HTR-8/SVneo (cell line): ENCODE data around the gene TP53RK.
"Not testable (repeated sequence)": the region's sequence is repeated elsewhere in the genome, so short reads cannot be mapped to it uniquely, and the experiment has no call there.

Experiments used
- DNase-seq: peaks from one replicate; pipeline ENCODE4 v3.0.0; 2011; ENCODE audit warnings: low spot score, mixed read lengths; ENCODE audit not compliant: insufficient read length
- FAIRE-seq: peaks from 2 replicates; lab custom pipeline; 2011; peaks lifted over from hg19 to GRCh38; lab: Jason Lieb, UNC

TP53RK gene

DNA sequence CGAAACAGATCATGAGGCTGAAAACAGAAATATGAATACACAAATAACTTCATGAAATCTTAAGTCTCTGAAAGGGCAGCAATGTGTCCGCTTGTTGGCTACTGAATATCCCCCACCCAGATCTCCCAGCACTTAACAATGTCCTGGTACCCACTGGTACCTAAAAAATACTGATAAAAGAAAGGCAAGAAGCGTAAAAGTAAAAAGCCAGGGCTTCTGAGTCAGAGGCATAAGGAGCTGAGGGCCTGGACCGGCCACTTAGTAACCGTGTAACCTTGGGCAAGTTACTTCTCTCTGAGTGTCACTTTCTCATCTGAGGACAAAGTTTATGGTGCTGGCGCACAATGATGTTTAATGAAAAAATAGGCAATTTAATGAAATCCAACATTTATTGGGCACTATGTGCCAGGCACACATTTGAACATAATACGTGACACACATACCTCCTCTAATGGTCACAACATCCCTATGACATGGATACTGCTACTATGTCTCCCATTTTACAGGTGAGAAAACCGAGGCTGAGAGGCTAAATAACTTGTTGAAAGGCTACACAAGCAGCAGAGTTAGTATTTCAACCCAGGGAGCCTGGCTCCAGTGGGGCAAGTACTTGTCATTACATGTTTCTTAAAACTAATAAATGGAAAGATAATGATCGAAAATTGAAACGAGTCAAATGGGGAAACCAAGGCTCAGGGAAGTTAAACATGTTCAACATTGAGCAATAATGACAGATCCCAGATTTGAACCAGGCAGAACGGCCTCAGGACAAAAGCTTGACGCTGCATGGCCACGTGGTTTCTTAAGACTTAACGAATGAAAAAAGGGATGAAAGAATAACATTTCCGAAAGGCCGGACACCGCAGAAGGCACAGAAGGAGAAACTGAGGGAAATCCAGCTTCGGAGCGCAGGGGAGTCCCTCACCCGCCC lies 828 bp downstream of the TP53RK start:
- FAIRE-seq = peak; percentile 49
- no peak for DNase-seq

DNA sequence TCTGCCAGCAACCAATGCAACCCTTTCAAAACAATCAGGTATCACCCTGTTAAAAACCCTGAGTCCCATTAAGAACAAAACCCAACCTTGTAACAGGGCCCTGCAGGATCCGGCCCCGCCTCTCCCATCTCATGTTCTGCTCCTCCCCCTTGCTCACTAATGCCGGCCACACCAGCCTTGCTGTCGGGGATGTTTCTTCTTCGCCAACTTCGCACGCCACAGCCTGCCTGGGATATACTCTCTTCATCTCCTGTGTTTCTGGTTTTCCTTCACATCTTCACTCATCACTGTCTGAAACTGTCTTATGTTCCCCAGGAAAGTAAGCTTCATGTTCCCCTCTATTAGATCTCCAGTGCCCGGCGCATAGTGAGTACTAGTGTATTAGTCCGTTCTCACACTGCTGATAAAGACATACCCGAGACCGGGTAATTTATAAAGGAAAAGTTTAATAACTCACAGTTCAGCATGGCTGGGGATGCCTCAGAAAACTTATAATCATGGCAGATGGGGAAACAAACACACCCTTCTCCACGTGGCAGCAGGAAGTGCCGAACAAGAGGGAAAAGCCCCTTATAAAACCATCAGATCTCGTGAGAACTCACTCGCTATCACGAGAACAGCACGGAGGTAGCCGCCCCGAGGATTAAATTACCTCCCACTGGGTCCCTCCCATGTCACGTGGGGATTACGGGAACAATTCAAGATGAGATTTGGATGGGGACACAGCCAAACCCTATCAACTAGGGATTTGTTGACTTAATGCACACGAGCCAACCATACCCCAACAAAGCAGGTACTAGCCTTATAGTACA lies 5.1 kb downstream of the TP53RK start:
- DNase-seq = no peak
- FAIRE-seq = no peak

DNA sequence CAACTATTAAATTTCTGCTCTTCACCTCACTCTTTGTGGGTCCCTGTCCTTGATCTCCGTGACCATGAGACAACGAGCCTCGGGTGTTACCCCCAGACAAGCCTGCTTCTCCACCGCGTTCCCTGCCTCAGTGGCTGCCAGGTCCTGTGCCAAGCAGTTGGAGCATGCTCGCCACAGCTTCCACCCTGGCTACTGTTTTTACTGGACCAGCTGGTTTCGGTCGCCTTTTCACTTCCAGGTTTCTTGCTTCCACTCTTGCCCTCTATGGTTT lies 5.6 kb downstream of the TP53RK start:
- no peak for FAIRE-seq
- DNase-seq = no peak

DNA sequence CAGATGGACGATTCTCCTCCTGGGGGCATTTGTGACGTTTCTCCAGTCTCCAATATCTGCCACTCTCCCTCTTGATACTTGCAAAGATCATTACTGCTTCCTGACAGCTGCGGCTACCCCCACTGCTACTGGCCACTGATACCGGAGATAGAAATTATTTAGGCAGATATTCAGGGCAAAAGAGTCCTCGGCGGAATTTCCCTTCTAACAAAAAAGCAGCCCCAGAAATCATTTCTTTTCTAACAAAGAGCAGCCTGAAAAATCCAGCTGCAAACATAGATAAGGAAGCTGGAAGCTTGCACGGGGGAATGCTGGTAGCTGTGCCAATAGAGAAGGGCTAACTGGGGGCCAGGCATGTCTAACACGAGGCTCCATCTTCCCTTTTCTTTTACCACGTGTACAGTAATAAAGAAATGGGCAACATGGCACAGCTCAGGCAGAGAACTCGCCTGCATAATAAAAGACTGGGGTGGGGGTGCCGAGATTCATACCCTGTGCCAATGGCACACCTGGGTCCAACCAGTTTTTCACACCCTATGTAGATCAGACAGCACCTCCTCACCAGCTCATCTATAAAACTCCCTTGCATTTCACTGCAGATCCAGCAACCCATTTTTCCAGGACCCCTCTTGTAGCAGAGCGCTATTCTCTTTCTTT lies 6.1 kb downstream of the TP53RK start:
- no peak for FAIRE-seq
- no peak for DNase-seq

DNA sequence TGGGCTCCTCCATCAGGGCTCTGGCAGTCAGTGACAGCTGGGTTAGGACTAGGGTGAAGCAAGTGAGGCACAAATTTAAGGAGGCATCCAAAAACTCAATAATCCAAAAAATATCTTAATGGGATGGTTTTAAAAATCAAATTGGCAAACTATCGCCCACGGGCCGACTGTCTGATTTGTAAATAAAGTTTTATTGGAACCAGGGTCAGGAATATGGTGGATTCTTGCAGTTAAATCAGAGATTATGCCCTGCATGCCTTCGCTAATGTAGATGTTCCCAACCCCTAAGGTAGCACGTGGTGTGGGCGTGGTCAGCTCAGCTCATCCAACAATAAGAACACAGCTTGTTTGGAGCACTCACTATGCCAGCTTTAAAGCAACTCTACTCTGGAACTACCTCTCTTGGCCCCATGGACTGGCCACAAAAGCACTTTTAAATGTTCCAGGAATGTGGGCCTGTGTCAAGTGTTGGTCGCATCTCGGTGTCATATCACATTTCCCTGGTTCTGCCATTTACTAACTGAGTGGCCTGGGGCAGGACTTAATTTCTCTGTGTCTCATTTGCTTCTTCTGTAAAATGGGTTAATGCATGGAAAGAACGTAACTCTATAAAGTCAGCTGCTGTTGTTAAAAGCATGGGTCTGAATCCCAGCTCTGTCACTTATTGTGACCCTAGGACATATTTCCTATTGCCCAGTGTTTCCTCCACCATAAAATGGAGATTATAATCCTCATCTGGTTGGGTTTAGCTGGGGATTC lies 7.0 kb downstream of the TP53RK start:
- DNase-seq (no peak), FAIRE-seq (peak; percentile 62)

DNA sequence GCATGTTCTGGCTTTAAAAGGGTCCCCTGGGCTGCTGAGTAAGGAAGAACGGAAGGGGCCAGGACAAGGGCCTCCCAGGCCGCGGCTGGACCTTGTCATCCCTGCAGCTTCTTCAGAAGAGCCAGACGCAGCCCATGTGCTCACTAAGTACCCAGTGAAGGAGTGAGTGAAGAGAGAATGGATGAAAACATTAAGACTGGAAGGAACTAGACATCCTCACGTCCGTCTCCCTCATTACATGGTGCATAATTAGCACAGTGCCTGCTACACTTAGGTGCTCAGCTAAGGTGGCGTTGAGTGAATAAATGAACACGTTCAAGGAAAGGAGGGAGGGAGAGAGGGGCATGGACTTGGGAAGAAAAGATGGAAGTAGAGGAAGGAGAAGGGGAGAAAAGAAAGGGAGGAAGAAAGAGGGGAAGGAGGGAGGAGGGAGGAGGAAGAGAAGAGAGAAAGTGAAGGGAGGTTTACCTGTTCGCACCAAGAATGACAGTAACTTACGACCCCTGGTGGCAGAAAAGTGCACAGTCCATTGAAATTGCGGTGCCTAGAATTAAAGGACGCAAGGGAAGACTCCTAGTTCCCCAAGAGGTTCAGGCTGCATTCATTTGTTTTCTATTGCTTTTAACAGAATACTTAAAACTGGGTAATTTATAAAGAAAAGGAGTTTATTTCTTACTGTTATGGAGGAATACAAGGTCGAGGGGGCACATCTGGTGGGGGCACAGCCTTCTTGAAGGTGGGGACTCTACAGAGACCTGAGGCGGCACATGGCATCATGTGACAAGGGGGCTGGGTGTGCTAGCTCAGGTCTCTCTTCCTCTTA lies 8.0 kb downstream of the TP53RK start:
- FAIRE-seq (peak; percentile 80), DNase-seq (peak; percentile 75)

DNA sequence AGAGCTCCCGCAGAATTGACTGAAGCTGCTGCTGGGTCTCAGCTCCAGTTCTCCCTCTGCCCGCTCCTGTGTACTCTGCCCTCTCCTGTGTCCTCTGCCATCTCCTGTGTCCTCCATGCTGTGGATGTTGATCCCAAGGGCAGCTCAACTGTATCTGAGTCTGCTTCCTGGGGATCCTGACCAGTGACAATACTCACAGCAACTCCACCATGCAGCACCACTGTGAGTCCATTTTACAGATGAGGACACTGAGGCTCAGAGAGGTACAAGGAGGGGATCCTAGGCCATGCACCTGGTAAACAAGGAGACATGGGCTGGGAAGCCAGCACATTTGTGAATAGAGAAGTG lies 8.6 kb downstream of the TP53RK start:
- DNase-seq (no peak), FAIRE-seq (no peak)

DNA sequence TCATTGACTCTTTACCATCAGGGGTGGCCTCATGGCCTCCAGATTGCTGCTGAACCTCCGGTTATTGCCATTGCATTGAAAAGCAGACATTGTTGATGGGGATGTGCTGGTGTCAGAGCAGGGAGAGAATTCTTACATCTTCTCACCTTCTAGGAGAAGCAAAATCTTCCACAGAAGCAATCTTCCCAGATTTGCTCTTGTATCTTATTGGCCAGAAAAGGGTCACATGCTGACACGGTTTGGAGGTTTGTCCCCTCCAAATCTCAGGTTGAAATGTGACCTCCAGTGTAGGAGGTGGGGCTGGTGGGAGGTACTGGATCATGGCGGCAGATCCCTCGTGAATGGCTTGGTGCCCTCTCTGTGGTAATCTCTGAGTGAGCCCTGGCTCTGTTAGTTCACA lies 10.7 kb downstream of the TP53RK start:
- DNase-seq (no peak), FAIRE-seq (no peak)

DNA sequence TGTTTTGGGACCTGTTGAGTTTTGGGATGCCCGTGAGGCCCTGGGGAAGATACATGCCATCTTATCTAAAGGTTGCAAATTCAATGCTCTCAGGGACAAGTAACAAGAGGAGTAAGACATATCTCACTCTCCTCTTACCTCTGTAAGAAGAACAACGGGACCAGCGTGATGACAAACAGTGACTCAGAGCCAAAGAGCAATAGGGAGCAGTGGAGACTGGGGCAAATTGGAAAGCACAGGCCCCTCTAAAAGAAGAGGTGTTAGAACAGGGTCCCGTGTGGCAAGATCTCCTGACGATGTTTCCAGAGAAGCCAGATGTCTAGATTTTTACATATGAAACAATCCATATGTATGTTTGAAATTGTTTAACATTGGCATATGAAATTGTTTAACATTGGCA lies 11.6 kb downstream of the TP53RK start:
- FAIRE-seq (no peak), DNase-seq (no peak)

DNA sequence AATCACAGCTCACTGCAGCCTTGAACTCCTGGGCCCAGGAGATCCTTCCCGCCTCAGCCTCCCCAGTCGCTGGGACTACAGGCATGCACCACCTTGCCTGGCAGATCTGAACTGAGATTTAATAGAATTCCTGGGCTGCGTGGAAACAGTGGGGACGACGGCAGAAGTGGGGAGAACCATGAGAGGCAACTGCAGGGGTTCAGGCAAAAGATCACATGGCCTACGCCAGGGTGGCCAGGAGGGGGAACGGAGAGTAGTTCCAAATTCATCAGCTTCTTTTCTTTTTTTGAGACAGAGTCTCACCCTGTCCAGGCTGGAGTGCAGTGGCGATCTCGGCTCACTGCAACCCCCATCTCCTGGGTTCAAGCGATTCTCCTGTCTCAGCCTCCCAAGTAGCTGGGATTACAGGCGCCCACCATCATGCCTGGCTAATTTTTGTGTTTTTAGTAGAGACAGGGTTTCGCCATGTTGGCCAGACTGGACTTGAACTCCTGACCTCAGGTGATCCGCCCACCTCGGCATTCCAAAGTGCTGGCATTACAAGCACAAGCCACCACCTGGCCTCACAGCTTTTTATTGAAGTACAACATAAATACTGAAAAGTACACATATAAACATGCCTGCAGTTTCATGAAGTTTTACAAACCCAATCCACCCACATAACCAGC lies 12.5 kb downstream of the TP53RK start:
- not testable (repeated sequence) for DNase-seq
- peak; percentile 48 for FAIRE-seq

DNA sequence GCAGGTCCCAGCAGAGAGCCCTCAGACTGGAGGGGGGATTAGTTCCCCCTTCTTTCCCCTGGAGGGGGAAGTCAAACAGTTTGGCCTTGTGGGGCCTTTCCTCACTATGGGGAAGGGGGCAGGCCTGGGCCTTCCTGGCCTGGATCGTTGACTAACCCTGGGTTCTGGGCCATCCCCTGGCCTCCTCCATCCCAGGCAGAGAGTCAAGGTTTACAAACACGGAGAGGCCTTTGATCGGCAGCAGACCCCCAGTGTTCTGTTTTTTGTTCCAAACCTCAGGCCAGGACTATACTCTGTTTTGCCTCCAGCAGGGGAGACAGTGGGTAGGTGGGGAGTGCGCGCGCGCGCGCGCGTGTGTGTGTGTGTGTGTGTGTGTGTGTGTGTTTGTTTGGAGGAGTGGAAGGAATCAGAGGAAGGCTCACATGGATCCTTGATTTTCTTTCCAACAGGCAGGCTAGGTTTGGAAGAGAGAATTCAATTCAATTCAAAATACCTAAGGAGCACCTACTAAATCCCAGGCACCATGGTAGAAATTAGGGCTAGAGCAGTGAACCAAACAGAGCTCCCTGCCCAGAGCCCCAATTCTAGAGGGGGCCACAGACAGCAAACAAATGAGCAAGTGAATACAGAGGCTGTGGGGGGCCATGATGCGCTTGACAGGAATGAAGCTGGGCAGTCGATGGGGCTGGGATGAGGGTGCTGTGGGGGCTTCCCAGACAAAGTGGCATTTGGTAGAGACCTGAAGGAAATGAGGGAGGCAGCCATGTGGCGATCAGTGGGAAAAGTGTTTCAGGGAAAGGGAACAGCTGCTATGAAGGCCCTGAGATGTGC lies 14.8 kb downstream of the TP53RK start:
- FAIRE-seq (peak; percentile 26), DNase-seq (no peak)

DNA sequence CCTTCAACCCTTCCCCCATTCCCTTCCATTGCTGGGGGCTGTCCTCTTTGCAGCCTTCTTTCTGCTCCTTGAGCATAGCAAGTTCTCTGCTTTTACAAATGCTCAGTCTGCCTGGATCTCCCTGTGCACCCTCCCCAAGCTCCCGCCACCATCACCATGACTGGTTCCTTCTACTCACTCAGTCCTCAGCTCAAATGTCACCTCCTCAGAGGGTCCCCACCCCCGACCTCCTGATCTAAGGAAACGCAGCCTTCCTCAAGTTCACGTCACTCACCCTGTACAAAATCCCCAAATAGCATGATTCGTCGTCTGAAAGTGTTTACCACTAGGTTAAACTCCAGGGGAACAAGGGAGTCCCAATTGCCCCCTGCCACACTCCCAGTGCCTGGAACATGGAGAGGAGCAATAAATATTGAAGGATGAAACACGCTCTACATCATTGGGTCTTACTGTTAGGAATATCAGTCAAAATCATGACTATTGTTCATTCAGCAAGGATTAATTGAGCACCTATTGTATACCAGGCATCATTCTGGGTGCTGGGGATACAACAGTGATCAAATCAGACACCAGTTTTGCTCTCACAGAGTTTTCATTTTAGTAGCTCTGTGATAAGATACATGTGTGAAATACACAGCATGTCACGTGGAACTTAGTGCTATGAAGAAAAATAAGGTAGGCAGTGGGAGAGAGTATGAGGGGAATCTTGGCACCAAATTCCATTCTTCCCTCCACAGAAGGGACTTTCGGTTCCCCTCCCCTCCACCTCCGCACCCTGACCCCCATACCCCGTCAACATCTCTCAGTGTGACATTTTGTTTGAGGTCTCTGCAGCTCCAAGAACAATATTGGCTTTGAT lies 15.6 kb downstream of the TP53RK start:
- no peak for FAIRE-seq
- no peak for DNase-seq

DNA sequence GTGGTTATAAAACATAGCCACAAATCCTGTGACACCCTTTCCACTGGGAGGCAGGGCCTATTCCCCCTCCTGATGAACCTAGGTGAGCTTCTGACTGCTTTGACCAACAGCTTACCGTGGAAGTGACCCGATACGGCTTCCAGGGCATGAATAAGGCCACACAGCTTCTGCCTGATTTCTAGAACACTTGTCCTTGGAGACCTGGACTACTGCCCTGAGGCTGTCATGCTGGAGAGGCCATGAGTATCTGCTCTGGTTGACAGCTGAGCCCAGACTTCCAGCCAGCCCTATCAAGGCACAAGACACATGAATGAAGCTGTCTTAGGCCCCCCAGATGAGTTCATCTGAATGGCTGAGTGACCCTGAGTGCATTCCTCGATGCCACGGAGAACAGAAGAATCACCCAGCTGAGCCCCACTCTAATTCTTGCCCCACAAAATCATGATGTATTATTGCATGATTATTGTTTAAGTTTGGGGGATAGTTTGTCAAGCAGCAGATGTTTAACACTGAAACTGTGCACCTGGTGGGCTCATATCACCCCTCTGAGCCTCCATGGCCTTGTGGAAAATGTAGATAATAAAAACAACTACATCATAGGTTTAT lies 16.6 kb downstream of the TP53RK start:
- DNase-seq (no peak), FAIRE-seq (no peak)

DNA sequence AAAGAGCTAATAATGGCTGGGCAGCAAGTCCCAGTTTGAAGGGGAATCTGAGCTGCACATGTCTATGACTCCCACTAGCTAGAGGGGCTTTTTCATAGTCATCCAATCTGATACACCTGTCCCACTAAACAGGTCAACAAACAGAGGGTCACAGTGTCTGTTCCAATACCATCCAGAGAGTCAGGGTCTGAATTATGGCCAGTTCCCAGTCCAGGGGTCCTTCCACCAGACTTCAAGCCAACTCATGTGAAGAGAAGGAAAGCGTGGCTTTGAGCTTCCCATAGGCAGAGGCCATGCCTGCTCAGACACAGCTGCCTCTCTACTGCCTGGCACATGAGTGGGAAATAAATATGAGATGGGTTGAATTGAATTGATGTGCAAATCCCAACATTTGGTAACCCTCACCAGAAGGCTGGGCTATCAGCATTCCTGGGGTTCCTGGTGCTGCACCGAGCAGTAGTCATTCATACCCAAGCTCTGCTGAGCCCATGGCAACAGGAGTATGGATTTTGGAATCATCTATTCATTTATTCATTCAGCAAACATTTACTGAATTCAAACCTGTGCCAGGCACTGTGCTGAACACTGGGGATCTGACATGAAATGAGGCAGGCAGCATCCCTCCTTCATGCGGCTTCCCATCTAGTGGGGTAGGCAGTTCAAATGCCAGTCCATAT lies 17.2 kb downstream of the TP53RK start:
- DNase-seq = no peak
- FAIRE-seq = peak; percentile 20

DNA sequence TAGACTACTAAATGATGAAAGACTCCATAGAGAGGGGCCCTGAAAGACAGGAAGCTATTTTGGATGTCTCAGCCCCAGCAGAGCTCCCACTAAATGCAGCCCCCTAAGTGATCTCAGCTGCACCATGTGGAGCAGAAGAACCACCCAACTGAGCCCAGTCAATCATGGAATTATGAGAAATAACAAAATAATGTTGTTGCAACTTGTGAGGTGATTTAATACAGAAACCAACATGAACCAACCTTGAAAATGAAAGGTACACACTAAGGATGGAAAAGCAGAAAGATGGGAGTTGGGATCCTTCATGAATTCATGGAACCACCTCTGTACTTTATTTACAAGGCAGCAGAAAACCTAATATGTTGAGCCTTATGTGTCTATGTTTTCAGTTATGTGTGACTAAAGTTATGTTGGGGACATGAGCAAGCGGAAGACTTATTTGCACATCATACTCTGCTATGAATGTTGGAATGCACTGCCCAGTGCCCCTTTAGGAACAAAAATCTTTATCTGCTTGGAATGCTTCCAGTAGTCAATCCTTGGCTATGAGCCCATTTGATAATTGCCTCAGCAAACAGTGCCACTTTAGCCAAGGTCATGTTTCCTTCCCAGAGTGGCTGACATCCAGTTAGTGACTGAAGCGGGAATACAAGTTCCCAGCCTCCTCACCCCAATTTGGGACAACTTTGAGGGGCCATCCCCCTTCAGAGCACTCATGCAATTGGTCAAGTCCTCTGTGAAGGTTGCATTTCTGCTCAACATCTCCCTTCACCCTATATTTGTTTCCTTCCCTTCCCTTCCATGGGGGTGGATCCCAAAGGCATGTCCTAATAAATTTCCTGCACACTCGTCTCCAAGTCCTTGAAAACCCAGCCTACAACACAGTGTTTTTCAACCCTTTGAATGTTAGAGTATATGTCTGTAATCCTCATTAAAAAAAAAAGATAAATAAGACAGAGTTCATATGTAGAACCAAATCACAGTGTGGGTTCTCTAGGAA lies 18.4 kb downstream of the TP53RK start:
- DNase-seq (no peak), FAIRE-seq (peak; percentile 73)
